A673 (cell line): Measurements from ENCODE around the gene CD3G.

Experiments
- EZH2 ChIP-seq: fragments of 200-600 bp; sonication (generic); IDR thresholded peaks from 2 replicates; pipeline ENCODE4 v1.6.1; 2017; ENCODE audit warnings: borderline replicate concordance, low read depth, mild to moderate bottlenecking, mixed read lengths, antibody characterized with exemption, low read length; ENCODE audit not compliant: poor library complexity, severe bottlenecking
- TF ChIP-seq, protein P1 (sequence below): fragments of 300-800, 200-600 bp; sonication (generic); conservative IDR thresholded peaks from 2 replicates; pipeline ENCODE4 v1.5.1; 2017; ENCODE audit warnings: low read depth, mild to moderate bottlenecking, antibody characterized with exemption, low read length, moderate library complexity, mixed read lengths

DNA sequence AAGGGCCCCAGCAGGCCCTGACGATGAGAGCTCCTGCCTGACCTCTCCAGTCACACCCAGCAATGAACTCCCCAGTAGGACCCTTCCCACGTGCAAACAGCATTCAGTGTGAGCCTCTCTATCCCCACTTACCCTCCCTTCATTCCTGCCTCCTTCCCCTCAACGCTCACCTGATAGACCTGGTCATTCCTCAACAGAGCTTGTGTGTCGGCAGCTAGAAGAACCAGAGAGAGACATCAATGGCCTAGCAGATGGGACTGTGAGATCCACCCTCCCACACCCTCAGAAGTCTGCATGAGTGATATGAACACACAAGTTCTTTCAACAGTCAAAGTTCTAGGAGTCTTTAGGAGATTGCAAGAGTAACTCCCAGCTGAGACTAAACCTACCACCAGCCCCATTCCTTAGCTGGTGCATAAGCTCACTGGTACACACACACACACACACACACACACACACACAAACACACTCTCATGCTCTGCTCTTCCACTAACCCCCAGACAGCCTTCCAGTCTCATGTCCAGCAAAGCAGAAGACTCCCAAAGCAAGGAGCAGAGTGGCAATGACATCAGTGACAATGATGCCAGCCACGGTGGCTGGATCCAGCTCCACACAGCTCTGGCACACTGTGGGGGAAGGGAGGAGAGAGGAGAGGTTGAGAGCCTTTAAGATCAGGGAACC lies 4.7 kb upstream of the CD3G start:
- TF ChIP-seq, protein P1, sequence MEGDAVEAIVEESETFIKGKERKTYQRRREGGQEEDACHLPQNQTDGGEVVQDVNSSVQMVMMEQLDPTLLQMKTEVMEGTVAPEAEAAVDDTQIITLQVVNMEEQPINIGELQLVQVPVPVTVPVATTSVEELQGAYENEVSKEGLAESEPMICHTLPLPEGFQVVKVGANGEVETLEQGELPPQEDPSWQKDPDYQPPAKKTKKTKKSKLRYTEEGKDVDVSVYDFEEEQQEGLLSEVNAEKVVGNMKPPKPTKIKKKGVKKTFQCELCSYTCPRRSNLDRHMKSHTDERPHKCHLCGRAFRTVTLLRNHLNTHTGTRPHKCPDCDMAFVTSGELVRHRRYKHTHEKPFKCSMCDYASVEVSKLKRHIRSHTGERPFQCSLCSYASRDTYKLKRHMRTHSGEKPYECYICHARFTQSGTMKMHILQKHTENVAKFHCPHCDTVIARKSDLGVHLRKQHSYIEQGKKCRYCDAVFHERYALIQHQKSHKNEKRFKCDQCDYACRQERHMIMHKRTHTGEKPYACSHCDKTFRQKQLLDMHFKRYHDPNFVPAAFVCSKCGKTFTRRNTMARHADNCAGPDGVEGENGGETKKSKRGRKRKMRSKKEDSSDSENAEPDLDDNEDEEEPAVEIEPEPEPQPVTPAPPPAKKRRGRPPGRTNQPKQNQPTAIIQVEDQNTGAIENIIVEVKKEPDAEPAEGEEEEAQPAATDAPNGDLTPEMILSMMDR = no peak
- no peak for TF ChIP-seq EZH2
